Stimulated activated CD4-positive, alpha-beta T cell treated with anti-CD3 and anti-CD28 coated beads, Interleukin-12 subunit alpha, Interleukin-12 subunit beta, amount 100 ng/mL, for 48 hours (primary cell): Measurements from ENCODE around the gene NKTR.

ENCODE experiments used
- DNase-seq, 3 donors: peaks; one replicate each; pipeline ENCODE4 v3.0.0-alpha.2; 2020; ENCODE audit warnings: low read depth in 2 of 3, low spot score in 1 of 3

NKTR gene

DNA sequence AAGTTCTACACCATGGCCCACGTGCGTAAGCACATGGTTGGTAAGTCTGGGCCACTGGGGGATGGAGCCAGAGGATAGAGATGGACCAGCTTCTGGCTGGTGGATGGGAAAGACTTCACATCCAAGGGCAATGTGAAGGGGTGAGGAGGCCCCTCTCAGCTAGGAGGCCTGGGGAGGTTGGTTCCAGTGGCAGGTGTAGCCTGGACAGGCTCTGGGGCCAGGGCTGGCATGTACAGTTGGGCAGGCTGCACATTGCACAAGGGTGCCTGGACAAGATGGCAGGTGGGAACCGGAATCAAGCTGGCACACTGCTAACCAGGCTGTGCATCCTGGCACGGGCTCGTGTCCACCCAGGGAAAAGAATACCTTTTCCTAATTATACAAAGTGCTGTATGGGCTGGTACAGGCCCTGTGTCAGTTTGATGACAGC lies 61.1 kb downstream of the NKTR start:
- no peak for DNase-seq

DNA sequence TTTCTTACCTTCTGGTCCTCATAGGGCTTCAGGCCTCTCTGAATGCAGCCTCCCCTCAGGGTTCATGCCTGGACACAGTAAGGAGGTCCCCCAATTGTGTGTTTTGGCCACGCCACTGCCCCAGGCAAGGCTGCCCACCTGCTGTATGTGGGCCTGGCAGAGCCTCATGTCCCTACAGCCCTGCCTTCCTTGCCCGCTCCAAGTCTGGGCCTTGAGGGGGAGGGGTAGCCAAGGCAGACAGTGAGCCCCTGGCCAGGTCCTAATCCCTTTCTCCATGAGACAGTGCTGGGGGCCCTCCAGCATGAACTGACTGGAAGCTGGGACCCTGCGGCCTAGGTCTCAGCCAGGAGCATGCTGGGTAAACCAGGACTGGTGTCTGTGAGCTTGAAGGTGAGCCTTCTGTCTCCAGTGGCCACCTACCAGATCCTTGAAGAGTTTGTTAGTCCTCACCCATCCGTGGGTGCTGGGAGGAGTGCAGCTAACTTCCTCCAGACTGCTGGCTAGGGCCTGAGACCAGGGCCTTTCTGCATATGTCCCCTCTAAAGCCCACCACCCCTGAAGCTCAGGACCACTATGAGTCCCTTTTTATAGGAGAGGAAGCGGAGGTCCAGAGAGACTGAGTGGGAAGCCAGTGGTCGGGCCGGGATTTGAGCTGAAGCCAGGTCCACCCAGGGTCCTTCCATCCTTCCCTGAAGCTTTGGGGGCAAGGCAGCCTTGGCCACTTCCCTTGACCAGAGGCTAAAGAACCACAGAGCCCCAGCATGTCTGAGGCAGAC lies 61.7 kb downstream of the NKTR start:
- DNase-seq = no peak

DNA sequence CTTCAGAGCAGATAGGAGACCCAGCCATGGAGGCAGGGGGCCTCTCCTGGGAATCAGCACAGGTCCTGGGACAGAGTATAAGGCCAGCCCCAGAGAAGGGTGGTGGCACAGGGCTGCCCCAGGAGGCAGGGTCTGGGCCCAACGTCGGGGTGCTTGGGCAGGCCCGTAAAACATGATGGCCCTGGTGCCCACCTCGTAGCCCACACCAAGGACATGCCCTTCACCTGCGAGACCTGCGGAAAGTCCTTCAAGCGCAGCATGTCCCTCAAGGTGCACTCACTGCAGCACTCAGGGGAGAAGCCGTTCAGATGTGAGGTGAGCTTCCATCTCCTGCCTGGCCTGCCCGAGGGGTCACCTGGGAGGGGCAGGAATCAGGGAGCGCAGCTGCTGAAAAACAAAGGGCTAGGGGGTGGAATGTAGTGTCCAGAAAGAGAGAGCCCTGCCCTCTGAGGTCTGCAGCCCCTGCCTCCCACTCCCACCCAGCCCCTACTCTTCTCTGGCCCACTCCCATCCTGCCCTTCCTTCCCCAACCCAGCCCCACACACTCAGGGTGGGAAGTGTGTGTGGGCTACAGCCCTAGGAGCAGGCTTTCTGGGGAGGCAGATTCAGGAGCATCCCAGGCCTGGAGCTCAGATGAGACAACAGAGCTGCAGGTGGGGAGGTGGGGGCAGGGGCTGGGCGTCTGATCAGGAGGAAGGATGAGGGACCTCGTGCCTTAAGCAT lies 62.5 kb downstream of the NKTR start:
- DNase-seq = no peak

DNA sequence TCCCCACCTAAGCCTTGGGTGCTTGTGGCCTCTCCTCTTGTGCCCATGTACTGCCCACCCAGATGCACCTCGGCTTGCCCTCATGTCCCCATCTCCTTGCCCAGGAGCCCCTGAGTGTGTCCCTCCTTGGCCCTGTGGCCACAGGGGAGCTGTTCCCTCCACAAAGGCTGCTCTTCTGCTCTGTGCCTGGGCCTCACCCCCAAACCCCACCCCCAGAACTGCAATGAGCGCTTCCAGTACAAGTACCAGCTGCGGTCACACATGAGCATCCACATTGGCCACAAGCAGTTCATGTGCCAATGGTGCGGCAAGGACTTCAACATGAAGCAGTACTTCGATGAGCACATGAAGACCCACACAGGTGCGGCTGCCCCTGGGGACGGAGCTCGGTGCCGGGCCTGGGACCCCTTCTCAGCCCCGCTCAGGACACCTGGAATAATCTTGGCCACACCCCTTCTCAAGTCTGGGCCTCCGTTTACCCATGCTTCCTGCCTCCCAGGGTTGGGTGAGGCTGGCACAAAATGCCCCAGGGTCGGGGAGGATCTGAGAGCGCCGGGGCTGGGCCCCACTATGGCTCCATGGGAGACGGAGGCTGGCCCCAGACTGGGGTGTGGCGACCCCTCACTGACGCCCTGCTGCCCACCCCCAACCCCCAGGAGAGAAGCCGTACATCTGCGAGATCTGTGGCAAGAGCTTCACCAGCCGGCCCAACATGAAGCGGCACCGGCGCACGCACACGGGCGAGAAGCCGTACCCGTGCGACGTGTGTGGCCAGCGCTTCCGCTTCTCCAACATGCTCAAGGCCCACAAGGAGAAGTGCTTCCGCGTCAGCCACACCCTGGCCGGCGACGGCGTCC lies 63.3 kb downstream of the NKTR start:
- DNase-seq = no peak

DNA sequence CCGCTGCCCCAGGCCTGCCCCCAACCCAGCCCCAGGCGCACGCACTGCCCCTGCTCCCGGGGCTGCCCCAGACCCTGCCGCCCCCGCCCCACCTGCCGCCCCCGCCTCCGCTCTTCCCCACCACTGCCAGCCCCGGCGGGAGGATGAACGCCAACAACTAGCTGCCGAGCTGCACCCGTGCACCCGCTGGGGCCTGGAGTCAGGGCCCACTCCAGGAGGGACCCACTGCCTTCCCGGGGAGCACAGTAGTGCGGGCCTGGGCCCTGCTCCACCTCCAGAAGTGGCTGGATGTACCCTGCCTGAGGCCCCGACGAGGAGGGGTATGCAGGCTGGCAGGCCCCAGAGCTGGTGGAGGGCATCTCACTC lies 63.9 kb downstream of the NKTR start:
- no peak for DNase-seq

DNA sequence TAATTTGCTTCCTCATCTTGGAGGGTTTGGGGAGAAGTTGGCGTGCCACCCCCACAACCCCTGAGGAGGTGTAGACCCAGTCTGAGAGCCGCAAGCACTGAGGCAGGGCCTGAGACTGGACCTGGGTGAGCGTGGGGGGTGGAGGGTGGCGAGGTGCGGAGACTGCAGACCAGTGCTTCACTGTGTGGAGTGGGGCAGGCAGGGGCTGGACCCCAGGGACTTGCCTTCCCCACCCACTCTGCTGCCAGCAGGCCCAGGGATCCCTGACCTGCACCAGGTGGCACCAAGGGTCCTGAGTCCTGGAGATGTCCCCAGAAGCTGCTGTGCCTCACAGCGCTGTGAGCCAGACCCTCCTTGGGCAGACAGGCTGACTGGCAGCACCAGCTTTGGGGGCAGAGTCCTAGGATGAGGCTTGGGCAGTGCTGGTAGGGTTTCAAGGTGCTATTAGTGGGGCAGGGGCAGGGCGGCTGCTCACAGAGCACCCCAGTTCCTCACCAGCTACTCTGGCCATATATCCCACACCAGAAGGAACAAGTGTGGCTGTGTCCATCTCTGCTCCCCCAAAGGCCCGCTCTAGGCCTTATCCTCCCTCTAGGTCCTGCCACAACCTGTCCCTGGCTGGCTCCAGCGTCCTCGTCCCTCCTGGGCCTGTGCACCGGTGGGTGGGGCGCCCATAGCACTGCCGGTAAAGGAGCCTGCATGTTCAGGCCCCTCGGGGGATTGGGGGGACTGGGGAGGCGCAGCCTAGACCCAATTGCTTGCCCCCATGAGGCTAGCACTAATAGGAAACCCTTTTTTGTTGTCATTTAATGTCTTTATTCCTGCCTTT lies 64.8 kb downstream of the NKTR start:
- no peak for DNase-seq

DNA sequence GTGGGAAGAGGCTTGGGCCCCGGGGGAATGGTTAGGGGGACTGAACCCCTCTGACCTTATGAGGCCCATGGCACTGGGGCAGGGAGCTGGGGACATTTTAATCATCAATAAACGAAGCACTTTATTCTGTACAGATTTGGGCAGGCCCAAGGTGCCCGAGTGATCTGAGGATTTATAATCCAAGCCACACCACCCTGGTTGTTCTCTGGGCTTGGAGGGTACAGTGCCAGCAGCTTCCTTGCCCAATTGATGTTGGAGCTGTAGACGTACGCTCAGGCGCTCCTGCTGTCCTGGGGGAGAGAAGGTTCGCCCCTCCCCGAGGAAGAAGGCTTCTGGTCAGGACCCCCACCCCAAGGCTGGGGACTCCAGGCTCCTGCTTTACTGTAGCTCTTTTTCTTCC lies 65.5 kb downstream of the NKTR start:
- no peak for DNase-seq

DNA sequence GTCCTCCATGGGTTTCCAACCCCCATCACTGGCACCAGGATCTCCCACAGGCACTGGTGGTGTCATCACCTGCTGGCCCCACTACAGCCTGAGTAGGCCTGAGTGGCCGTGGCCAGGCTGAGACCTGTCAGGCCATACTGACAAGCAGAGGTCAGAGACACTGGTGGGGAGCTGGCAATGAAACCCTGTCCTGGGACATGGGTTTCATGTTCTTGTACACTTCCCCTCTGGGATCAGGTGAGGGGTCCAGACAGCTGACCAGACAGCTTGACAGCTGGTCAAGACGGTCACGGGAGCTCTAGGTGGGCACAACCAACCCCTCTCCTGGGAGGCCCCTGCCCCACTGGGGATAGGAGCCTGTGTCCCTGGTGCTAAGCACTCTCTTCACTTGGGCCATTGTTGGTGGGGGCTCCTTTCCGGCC lies 66.1 kb downstream of the NKTR start:
- no peak for DNase-seq

DNA sequence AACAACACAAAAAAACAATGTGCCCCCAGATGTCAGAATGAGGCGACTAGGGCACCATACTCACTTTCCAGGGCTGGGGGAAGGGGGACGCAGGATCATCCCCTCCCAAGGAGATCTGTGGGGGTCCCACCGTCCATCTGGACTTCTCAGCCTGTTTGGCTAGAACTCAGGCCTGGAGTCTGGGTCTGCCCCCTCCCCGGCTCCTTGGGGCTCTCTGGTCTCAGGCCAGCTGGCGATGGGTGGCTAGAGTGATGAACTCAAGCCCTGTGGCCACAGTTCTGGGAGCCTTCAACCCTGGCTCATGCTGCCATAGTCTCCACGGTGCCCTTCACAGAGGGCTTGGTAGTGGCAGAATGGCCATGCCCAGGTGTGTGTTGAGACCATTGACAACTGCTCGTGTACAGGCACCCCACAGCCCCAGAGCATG lies 66.6 kb downstream of the NKTR start:
- DNase-seq = no peak

DNA sequence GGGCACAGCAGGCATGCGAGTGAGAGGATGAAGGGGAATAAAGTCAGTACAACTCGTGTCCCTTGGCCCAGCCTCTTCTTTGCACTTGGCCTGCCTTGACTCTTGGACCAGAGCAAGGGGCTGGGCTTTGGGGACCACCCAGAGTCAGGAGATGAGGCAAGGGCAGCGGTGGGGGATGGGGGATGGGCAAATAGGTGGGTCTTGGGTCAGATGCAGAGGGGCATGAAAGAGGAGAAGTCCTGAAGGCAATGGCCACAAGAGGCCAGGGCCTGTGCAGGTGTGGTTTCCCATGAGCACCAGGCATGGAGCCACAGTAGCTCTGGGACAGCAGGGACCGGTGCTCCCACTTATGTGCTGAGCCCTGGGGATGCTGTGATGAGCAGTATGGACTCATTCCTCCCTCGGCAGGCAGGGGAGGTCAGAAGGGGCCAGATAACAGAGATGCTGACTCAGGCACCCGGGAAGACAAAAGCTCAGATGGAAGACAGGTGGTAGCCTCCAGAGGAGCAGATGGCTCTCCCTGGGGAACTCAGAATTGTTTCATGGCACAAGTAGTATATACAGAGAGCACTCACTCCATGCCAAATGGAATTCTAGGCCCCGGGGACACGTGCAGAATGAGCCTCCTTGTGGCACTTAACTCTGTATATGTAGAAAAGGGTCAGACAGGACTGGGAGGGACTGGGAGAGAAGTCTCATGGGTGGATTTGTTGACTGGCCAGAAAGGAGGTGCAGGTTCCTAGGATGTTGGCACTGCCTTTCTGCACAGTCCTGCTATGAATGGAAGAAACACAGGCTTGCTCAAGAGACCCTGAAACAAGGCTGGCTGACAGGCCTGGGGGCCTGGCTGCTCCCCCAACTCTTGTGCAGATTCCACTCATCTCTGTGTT lies 67.3 kb downstream of the NKTR start:
- DNase-seq = no peak

DNA sequence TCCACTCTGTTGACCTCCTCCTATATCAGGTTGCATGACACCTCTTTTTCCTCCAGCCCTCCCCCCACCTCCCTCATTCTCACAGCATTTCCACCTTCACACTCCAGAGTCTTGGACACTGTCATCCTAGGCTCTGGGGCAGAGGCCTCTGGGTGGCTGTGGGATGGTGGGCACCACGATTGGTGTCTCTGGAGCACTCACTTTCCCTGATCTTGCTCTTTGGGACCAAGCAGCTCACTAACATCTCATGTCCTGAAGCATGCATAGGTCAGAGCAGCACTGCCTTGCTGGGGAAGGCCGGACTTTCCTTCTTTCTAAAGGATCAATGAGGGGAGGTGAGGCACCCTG lies 67.9 kb downstream of the NKTR start:
- DNase-seq = no peak

DNA sequence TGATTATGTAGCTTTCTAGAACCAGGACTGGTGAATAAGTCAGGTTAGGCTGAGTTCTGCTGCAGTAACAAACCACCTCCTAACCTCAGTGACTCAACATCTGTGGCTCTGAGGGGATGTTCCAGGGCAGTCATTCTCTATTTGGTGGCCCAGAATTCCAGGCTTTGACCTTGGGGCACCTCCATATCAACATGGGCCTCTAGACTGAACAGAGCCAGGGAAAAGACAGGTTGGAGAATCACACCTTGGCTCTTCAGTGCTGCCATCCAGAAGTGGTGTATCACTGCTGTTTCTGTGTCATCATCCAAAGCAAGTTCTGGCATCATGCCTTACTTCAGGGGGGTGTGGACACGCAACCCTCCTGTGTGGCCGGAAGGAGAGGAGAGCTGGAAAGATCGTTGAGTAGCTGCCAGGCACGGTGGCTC lies 68.3 kb downstream of the NKTR start:
- DNase-seq = no peak

DNA sequence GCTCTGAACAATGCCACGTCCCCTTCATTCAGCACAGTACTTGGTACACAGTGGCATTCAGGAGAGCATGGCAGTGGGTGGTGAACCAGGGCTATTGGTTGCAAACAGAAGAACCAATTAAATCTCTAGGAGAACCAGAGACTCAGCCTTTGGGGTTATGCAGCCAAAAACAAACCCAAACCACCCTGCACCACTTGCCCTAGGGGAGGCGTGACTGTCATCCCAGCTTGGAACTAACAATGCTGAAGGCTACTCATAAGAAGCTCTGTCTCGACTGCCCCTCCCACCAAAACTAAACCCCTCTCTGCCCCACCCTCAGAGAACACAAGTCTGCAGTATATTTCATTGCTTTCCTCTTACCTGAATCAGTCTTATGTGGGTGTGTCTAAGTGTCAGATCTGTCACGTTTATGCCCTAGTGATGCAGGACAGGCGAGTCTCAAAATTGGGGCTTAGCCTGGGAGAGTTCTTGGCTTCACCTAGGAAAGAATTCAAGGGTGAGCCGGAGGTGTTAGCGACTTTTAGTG lies 69.6 kb downstream of the NKTR start:
- DNase-seq = no peak

DNA sequence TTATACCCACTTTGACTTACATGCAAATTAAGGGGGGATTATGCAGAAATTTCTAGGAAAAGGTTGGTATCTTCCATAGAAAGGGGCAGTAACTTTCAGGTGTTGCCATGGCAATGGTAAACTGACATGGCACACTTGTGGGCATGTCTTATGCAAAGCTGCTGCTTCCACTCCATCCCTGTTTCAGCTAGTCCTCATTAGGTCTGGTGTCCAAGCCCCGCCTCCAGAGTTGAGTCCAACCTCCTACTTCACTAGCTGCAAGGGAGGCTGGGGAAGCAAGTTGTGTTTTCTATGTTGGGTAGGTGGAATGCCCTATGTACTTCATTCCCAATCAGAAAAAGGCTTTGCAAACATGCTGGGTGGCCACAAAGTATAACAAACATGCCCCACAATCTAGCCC lies 70.2 kb downstream of the NKTR start:
- no peak for DNase-seq

DNA sequence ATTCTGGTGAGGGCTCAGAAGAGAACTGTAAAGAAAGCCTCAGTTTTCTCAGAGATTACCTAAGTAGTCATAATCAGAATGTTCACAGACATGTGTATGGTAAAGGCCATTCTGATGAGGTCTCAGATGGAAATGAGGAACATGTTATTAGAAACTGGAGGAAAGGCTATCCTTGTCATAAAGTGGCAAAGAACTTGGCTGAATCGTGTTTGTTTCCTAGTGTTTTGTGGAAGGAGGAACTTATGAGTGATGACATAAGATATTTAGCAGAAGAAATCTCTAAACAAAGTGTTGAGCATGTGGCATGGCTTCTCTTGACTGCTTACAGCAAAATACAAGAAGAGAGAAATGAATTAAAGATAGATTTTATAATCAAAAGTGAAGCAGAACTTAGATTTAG lies 72.0 kb downstream of the NKTR start:
- DNase-seq = no peak

DNA sequence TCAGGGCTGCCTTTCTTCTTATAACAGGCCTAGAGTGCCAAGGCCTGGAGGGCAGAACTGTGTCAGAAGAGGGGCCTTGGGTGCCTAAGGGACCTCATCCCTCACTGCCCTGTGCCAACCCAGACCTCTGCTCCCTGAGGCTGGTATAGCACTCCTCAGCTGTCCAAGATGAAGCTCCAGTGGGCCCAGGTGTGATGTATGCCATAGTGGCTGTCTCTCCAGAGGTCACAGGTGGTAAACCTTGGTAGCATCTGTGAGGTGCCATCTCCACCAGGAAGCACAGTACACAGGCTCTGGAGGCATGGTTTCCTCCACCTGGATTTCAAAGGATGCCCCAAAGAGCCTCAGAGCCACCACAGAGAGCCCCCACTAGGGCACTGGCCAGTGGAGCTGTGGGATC lies 72.6 kb downstream of the NKTR start:
- DNase-seq = no peak

DNA sequence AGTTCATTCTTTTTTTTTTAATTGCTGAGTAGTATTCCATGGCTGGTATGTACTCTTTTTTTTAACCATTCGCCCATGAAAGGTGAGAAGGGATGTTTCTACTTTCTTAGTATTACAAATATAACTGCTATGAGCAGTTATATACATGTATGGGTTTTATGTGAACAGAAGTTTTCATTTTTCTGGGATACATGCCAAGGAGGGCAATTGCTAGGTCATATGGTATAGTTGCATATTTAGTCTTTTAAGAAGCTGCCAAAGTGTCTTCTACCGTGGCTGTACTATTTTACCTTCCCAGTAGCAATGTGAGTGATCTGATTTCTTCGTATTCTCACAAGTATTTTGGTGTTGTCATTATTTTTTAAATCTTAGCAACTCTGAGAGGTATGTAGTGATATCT lies 73.7 kb downstream of the NKTR start:
- DNase-seq = no peak

DNA sequence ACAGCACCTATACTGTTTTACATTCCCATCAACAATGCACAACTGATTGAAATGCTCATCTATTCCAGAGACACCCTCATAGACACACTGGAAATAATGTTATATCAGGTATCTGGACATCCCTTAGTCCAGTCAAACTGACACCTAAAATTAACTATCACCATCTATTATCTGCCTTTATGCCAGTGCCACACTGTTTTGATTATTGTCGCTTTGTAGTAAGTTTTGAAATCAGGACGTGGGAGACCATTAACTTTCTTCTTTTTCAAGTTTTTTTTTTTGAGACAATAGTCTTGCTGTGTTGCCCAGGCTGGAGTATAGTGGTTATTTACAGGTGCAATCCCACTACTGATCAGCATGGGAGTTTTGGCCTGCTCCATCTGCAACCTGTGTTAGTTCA lies 75.4 kb downstream of the NKTR start:
- DNase-seq = no peak

DNA sequence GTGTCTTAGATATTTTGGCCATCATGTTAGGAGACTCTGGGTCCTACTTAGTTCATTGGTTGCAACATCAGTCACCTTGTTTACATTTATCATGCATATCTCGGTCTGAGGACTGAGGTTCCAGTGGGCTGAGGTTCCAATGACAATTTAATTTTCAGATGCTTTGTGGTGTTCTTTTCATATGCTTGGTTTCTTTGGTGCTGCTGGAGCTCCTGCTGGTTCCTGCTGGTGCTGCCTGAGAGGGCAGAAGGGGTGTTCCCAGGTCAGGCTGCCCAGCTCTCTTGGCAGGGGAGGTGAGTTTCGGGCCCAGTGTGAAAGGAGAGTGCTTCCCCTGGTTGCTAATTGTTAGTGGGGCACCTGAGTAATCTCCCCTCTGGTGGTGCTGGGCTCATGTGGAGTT lies 78.0 kb downstream of the NKTR start:
- no peak for DNase-seq

DNA sequence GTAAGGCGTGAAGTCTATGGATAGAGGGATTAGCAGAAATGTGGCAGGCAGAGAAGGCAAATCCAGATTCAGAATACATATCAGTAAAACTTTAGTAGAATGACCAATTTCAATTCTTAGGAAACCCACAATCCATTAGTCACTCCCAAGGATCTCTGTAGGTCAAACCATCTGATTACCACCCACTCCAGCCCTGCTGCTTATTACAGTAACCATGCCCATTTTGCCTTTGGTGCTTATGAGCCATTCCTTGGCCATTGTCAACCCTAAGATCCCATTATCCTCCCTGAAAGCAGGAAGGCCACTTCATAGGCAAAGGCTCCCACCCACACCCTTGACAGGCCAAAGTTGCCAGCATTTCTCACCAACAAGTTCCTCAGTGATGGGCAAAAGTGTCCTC lies 79.8 kb downstream of the NKTR start:
- no peak for DNase-seq
